Measurements from ENCODE around the gene SFXN5.

The SFXN5 gene, protein sequence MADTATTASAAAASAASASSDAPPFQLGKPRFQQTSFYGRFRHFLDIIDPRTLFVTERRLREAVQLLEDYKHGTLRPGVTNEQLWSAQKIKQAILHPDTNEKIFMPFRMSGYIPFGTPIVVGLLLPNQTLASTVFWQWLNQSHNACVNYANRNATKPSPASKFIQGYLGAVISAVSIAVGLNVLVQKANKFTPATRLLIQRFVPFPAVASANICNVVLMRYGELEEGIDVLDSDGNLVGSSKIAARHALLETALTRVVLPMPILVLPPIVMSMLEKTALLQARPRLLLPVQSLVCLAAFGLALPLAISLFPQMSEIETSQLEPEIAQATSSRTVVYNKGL

DNA sequence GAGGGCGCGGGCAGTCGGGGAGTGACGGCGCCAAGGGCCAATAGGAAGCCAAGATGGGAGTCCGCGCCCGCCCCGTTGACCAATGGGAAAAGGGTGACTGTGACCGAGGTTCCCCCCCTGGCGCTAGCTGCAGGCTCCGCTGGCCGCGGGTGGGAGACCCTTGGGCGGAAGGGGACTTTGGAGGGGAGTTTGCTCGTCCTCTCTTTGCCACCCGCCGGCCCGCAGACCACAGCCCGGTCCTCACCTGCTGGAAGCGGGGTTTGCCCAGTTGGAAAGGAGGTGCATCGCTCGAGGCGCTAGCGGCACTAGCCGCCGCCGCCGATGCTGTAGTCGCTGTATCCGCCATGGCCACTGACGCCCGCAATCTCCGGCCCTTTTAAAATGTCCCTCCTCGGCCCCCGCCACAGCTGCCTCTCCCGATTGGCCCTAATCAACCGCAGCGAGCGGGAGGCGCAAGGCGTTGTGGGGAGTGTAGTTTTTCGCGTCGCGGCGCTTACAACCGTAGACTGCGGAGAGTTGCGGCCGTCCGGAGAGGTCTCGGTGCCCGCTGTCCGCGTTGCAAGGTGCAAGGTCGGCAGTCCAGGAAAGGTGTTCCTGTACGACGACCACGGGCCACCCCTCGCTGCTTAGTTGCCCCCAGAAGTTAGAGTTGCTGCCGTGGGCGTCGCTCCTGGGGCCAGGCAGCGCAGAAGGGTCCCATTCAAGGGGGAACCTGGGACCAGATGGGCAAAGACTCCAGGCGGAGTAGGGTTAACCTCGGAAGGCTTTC is at the start of gene SFXN5:
SFXN5 (minus strand) TSS at position 353 of the 769 bp plus-strand sequence; CDS start at position 346, 7 bp downstream.
- peak; percentile 87 for TF ChIP-seq YY1 (IDR thresholded peaks at IDR 0.05; ENCODE audit: low read depth)
- TF ChIP-seq RAD21 (IDR thresholded peaks at IDR 0.05; ENCODE audit: low read depth) = no peak
- TF ChIP-seq TAF1 (IDR thresholded peaks at IDR 0.05; ENCODE audit: low read depth) = peak; percentile 44; the same call in 1 of the 2 replicates

DNA sequence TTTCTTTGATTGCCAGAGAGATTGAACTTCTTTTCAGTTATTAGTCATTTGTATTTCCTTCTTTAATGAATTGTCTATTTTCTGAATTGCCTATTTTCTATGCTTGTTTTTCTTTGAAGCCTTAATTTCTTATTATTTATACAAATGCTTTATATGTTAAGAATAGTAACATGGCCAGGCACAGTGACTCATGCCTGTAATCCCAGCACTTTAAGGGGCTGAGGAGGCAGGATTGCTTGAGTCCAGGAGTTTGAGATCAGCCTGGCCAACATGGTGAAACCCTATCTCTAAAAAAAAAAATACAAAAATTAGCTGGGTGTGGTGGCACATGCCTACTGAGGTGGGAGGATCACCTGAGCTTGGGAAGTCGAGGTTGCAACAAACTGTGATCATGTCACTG is 45.9 kb upstream of the SFXN5 start:
- TF ChIP-seq EGR1 (IDR thresholded peaks at IDR 0.05) (no peak), FOXM1 (IDR thresholded peaks at IDR 0.05; ENCODE audit: borderline replicate concordance, low read depth) (no peak), RAD21 (IDR thresholded peaks at IDR 0.05; ENCODE audit: low read depth) (no peak), TCF12 (IDR thresholded peaks at IDR 0.05; ENCODE audit: low read depth) (no peak), CEBPB (IDR thresholded peaks at IDR 0.05) (no peak), EP300 (IDR thresholded peaks at IDR 0.05; ENCODE audit: borderline replicate concordance) (no peak), TEAD4 (IDR thresholded peaks at IDR 0.05) (no peak), TAF1 (IDR thresholded peaks at IDR 0.05; ENCODE audit: low read depth) (no peak), CREB1 (IDR thresholded peaks at IDR 0.05; ENCODE audit: low read depth) (no peak), NFIC (IDR thresholded peaks at IDR 0.05) (no peak), YY1 (IDR thresholded peaks at IDR 0.05; ENCODE audit: low read depth) (no peak), ZBTB7A (IDR thresholded peaks at IDR 0.05; ENCODE audit: low read depth) (no peak)
- TF ChIP-seq, protein P1, sequence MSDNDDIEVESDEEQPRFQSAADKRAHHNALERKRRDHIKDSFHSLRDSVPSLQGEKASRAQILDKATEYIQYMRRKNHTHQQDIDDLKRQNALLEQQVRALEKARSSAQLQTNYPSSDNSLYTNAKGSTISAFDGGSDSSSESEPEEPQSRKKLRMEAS (IDR thresholded peaks at IDR 0.05) = no peak
- TF ChIP-seq, protein P2, sequence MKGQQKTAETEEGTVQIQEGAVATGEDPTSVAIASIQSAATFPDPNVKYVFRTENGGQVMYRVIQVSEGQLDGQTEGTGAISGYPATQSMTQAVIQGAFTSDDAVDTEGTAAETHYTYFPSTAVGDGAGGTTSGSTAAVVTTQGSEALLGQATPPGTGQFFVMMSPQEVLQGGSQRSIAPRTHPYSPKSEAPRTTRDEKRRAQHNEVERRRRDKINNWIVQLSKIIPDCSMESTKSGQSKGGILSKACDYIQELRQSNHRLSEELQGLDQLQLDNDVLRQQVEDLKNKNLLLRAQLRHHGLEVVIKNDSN (IDR thresholded peaks at IDR 0.05) = no peak
- TF ChIP-seq, protein P3, sequence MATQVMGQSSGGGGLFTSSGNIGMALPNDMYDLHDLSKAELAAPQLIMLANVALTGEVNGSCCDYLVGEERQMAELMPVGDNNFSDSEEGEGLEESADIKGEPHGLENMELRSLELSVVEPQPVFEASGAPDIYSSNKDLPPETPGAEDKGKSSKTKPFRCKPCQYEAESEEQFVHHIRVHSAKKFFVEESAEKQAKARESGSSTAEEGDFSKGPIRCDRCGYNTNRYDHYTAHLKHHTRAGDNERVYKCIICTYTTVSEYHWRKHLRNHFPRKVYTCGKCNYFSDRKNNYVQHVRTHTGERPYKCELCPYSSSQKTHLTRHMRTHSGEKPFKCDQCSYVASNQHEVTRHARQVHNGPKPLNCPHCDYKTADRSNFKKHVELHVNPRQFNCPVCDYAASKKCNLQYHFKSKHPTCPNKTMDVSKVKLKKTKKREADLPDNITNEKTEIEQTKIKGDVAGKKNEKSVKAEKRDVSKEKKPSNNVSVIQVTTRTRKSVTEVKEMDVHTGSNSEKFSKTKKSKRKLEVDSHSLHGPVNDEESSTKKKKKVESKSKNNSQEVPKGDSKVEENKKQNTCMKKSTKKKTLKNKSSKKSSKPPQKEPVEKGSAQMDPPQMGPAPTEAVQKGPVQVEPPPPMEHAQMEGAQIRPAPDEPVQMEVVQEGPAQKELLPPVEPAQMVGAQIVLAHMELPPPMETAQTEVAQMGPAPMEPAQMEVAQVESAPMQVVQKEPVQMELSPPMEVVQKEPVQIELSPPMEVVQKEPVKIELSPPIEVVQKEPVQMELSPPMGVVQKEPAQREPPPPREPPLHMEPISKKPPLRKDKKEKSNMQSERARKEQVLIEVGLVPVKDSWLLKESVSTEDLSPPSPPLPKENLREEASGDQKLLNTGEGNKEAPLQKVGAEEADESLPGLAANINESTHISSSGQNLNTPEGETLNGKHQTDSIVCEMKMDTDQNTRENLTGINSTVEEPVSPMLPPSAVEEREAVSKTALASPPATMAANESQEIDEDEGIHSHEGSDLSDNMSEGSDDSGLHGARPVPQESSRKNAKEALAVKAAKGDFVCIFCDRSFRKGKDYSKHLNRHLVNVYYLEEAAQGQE (IDR thresholded peaks at IDR 0.05; ENCODE audit: low read depth) = no peak

DNA sequence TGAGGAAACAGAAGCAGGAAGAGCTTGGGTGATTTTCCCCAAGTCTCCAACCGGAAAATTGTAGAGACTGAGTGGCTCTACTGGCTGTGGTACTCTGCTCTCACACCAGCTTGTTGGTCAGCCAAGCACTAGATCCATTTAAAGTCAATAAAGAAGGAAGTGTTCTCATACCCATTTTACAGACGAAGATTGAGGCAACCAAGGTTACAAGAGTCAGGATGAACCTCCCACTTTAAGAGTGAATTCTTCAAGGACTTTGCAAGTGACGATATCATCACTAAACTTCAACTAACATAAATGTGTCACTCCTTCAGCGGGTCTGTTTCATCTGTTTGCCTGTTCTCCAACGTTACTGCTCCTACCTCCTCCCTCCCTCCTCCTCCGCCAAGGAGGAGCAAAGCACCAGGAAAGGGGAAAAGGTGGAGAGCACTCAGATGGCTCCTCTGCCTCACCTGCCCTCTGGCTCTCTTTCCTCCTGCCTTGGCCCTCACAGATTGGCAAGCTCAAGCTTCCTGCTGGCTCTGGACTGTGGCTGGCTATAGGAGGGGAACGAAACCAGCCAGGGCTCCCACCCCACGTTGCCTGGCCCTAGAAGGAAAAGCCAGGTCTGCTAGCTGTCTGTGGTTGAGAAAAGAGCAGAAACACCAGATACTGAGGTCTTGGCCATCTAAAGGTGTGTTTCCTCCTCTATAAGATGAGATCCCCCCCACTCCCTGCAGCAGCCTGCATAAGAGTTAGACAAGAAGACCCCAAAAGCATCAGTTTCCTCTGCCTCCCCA is 44.9 kb upstream of the SFXN5 start:
- TF ChIP-seq EP300 (IDR thresholded peaks at IDR 0.05; ENCODE audit: borderline replicate concordance) (no peak), TEAD4 (IDR thresholded peaks at IDR 0.05) (no peak), TAF1 (IDR thresholded peaks at IDR 0.05; ENCODE audit: low read depth) (no peak), FOXM1 (IDR thresholded peaks at IDR 0.05; ENCODE audit: borderline replicate concordance, low read depth) (no peak), RAD21 (IDR thresholded peaks at IDR 0.05; ENCODE audit: low read depth) (no peak), NFIC (IDR thresholded peaks at IDR 0.05) (no peak), CREB1 (IDR thresholded peaks at IDR 0.05; ENCODE audit: low read depth) (no peak), EGR1 (IDR thresholded peaks at IDR 0.05) (no peak), TCF12 (IDR thresholded peaks at IDR 0.05; ENCODE audit: low read depth) (no peak), YY1 (IDR thresholded peaks at IDR 0.05; ENCODE audit: low read depth) (no peak)
- TF ChIP-seq, protein P1 (IDR thresholded peaks at IDR 0.05) = no peak
- TF ChIP-seq, protein P3 (IDR thresholded peaks at IDR 0.05; ENCODE audit: low read depth) = no peak
- TF ChIP-seq, protein P2 (IDR thresholded peaks at IDR 0.05) = no peak

DNA sequence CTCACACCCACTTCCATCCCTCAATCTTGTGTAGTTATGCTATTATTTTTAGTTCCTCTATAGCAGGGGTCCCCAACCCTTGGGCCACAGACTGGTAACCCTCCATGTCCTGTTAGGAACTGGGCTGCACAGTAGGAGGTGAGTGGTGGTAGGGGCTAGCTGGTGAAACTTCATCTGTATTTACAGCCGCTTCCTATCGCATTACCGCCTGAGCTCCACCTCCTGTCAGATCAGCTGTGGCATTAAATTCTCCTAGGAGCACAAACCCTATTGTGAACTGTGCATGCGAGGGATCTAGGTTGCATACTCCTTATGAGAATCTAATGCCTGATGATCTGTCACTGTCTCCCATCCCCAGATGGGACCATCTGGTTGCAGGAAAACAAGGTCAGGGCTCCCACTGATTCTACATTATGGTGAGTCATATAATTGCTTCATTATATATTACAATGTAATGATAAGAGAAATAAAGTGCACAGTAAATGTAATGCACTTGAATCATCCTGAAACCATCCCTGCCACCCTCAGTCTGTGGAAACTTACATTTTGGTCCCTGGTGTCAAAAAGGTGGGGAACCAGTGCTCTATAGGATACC is 42.9 kb upstream of the SFXN5 start:
- no peak for TF ChIP-seq ZBTB7A (IDR thresholded peaks at IDR 0.05; ENCODE audit: low read depth)
- TF ChIP-seq CEBPB (IDR thresholded peaks at IDR 0.05) = no peak
- no peak for TF ChIP-seq CREB1 (IDR thresholded peaks at IDR 0.05; ENCODE audit: low read depth)
- no peak for TF ChIP-seq TCF12 (IDR thresholded peaks at IDR 0.05; ENCODE audit: low read depth)
- TF ChIP-seq, protein P1 (IDR thresholded peaks at IDR 0.05) = no peak
- no peak for TF ChIP-seq RAD21 (IDR thresholded peaks at IDR 0.05; ENCODE audit: low read depth)
